ENCODE results near the gene ATG7. TPM values are rescaled to one million over a fixed set of nuclear protein-coding genes. Genes with fewer than 3 reads are reported as not detected.

Gene ATG7
- total RNA-seq, 1 donor from 2014 or later = 61.7 TPM

- no peak for DNase-seq
- no peak overlapping the region for H3K27ac ChIP-seq
- peaks cover 70% of the 10 kb centered on the region for H3K36me3 ChIP-seq
Measured at GRCh38 chr3:11560746-11561145, 288.5 kb downstream of the ATG7 start.

GRCh38 chr3:11562277-11562881 lies 290.2 kb downstream of the ATG7 start:
- intact Hi-C loops (cut with DNase I) = no loop called here
- no peak for ATAC-seq
- Histone ChIP-seq H3K9me3 (no peaks in the 10 kb centered on the region), H3K27ac (no peak overlapping the region), H3K4me3 (no peak overlapping the region), H3K36me3 (peaks cover 58% of the 10 kb centered on the region), H3K4me1 (peaks cover 19% of the 10 kb centered on the region), H3K27me3 (ENCODE audit: low read depth) (no peaks in the 10 kb centered on the region)
- no peak for DNase-seq
- no peak for TF ChIP-seq CTCF (IDR thresholded peaks at IDR 0.05)

More at GRCh38 chr3:11560746-11561145, 288.5 kb downstream of the ATG7 start:
- TF ChIP-seq CTCF (IDR thresholded peaks at IDR 0.05) = no peak
- peaks cover 25% of the 10 kb centered on the region for H3K4me1 ChIP-seq
- no peak for ATAC-seq
- H3K4me3 ChIP-seq = no peak overlapping the region
- H3K9me3 ChIP-seq = no peaks in the 10 kb centered on the region
- no peaks in the 10 kb centered on the region for H3K27me3 ChIP-seq (ENCODE audit: low read depth)
- intact Hi-C loops (cut with DNase I) = no loop called here

- TF ChIP-seq CTCF (IDR thresholded peaks at IDR 0.05) = no peak
- no peak overlapping the region for H3K4me3 ChIP-seq
- DNase-seq (no peak), ATAC-seq (no peak)
- H3K9me3 ChIP-seq = no peaks in the 10 kb centered on the region
- no peak overlapping the region for H3K27ac ChIP-seq
- H3K4me1 ChIP-seq = peaks cover 27% of the 10 kb centered on the region
- H3K27me3 ChIP-seq (ENCODE audit: low read depth) = no peaks in the 10 kb centered on the region
- intact Hi-C loops (cut with DNase I) = no loop called here
- H3K36me3 ChIP-seq = peaks cover 50% of the 10 kb centered on the region
Measured at GRCh38 chr3:11563159-11563864, 291.1 kb downstream of the ATG7 start.

GRCh38 chr3:11563865-11564185 lies 291.6 kb downstream of the ATG7 start:
- DNase-seq = no peak
- ATAC-seq = no peak
- Histone ChIP-seq H3K27ac (no peak overlapping the region), H3K4me3 (no peak overlapping the region), H3K27me3 (ENCODE audit: low read depth) (no peaks in the 10 kb centered on the region), H3K4me1 (peaks cover 28% of the 10 kb centered on the region), H3K36me3 (peaks cover 45% of the 10 kb centered on the region), H3K9me3 (no peaks in the 10 kb centered on the region)
- intact Hi-C loops (cut with DNase I) = no loop called here
- TF ChIP-seq CTCF (IDR thresholded peaks at IDR 0.05) = no peak

- TF ChIP-seq CTCF (IDR thresholded peaks at IDR 0.05) = no peak
- peaks cover 33% of the 10 kb centered on the region for H3K4me1 ChIP-seq
- no peaks in the 10 kb centered on the region for H3K9me3 ChIP-seq
- H3K27ac ChIP-seq = no peak overlapping the region
- H3K36me3 ChIP-seq = peaks cover 40% of the 10 kb centered on the region
- no peaks in the 10 kb centered on the region for H3K27me3 ChIP-seq (ENCODE audit: low read depth)
- intact Hi-C loops (cut with DNase I) = no loop called here
- H3K4me3 ChIP-seq = no peak overlapping the region
- ATAC-seq = no peak
- DNase-seq = no peak
Measured at GRCh38 chr3:11564577-11565001, 292.4 kb downstream of the ATG7 start.

Measured in lower lobe of right lung (tissue), 2 donors.